ENCODE results near the gene FAM53C.

FAM53C gene

DNA sequence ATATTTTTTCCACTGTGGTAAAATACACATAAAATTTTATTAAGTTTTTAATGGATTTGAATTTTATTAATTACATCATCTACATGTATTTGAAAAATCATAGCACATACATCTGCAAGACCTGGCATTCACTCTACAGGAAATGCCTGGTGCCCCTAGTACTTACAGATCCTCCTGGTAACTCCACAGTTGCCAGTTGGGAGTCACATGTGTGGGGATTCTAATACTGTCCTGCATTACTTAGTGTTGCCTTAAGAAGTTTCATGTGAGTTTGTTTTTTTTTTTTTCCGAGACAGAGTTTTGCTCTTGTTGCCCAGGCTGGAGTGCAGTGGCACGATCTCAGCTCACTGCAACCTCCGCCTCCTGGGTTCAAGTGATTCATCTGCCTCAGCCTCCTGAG lies 32.5 kb downstream of the FAM53C start:
- POLR2A ChIA-PET = interaction anchor here (1.8 kb wide), 1 partner anchor 33 kb away, joined by 7 read pairs; the partner anchor contains the start of gene FAM53C
- no peak overlapping the region for H3K27ac ChIP-seq (ENCODE audit: extremely low read depth, low read depth, low read length)
- CTCF ChIA-PET = interaction anchor here (0.6 to 7.6 kb wide), 5 partner anchors 17 to 161 kb away, joined by 3 to 94 read pairs (median 3); partner anchors contain the start of genes CDC25C and KDM3B

DNA sequence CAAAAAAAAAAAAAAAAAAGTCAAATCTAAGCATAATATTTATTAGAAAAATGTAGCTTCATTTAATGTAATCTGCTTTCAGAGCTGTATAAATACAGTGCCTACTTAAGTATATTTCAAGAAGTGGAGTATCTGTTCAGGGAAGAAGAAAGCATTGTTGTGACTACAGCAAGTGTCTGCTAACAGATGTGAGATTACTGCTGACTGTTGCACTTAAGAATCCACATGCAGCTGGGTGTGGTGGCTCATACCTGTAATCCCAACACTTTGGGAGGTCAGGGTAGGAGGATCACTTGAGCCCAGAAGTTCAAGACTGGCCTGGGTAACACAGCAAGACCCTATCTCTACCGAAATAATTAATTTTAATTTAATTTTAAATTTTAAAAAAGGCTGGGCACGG lies 33.4 kb downstream of the FAM53C start:
- no peaks in the 10 kb centered on the region for H3K9me3 ChIP-seq (ENCODE audit: control insufficient read depth, insufficient read depth, low read depth, low read length)
- no peak overlapping the region for H3K27ac ChIP-seq (ENCODE audit: extremely low read depth, low read depth, low read length)
- H3K4me1 ChIP-seq (ENCODE audit: control insufficient read depth, insufficient read depth, low read length) = peaks cover 19% of the 10 kb centered on the region
- H3K4me3 ChIP-seq (ENCODE audit: low read depth, low read length) = no peak overlapping the region
- CTCF ChIA-PET = interaction anchor here (0.6 to 7.6 kb wide), 4 partner anchors 18 to 149 kb away, joined by 3 to 94 read pairs (median 6); partner anchors contain the start of gene KDM3B
- H3K36me3 ChIP-seq (ENCODE audit: control insufficient read depth in 2 of 2, insufficient read depth in 1 of 2, low read length in 2 of 2) = peaks cover 8 to 22% of the 10 kb centered on the region in 2 experiments
- POLR2A ChIA-PET = interaction anchor here (0.6 to 2.1 kb wide), 2 partner anchors 167 to 192 kb away, joined by 5 to 6 read pairs; partner anchors contain the start of gene KIF20A
- TF ChIP-seq WT1 (tag by site-specific recombination; IDR thresholded peaks at IDR 0.05) (no peak), ZNF548 (tag by site-specific recombination; IDR thresholded peaks at IDR 0.05) (no peak), ZNF16 (tag by site-specific recombination; IDR thresholded peaks at IDR 0.05; ENCODE audit: low read depth) (no peak), ZNF48 (tag by site-specific recombination; IDR thresholded peaks at IDR 0.05) (no peak), ZSCAN23 (tag by site-specific recombination; IDR thresholded peaks at IDR 0.05) (no peak), SCRT2 (tag by site-specific recombination; IDR thresholded peaks at IDR 0.05) (no peak), ZNF473 (tag by site-specific recombination; IDR thresholded peaks at IDR 0.05) (no peak), KLF8 (tag by site-specific recombination; IDR thresholded peaks at IDR 0.05) (no peak), ZNF221 (tag by site-specific recombination; IDR thresholded peaks at IDR 0.05; ENCODE audit: borderline replicate concordance) (no peak)
- TF ChIP-seq, protein P1, sequence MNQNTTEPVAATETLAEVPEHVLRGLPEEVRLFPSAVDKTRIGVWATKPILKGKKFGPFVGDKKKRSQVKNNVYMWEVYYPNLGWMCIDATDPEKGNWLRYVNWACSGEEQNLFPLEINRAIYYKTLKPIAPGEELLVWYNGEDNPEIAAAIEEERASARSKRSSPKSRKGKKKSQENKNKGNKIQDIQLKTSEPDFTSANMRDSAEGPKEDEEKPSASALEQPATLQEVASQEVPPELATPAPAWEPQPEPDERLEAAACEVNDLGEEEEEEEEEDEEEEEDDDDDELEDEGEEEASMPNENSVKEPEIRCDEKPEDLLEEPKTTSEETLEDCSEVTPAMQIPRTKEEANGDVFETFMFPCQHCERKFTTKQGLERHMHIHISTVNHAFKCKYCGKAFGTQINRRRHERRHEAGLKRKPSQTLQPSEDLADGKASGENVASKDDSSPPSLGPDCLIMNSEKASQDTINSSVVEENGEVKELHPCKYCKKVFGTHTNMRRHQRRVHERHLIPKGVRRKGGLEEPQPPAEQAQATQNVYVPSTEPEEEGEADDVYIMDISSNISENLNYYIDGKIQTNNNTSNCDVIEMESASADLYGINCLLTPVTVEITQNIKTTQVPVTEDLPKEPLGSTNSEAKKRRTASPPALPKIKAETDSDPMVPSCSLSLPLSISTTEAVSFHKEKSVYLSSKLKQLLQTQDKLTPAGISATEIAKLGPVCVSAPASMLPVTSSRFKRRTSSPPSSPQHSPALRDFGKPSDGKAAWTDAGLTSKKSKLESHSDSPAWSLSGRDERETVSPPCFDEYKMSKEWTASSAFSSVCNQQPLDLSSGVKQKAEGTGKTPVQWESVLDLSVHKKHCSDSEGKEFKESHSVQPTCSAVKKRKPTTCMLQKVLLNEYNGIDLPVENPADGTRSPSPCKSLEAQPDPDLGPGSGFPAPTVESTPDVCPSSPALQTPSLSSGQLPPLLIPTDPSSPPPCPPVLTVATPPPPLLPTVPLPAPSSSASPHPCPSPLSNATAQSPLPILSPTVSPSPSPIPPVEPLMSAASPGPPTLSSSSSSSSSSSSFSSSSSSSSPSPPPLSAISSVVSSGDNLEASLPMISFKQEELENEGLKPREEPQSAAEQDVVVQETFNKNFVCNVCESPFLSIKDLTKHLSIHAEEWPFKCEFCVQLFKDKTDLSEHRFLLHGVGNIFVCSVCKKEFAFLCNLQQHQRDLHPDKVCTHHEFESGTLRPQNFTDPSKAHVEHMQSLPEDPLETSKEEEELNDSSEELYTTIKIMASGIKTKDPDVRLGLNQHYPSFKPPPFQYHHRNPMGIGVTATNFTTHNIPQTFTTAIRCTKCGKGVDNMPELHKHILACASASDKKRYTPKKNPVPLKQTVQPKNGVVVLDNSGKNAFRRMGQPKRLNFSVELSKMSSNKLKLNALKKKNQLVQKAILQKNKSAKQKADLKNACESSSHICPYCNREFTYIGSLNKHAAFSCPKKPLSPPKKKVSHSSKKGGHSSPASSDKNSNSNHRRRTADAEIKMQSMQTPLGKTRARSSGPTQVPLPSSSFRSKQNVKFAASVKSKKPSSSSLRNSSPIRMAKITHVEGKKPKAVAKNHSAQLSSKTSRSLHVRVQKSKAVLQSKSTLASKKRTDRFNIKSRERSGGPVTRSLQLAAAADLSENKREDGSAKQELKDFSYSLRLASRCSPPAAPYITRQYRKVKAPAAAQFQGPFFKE (tag by site-specific recombination; IDR thresholded peaks at IDR 0.05; ENCODE audit: borderline replicate concordance) = no peak
- TF ChIP-seq, protein P2, sequence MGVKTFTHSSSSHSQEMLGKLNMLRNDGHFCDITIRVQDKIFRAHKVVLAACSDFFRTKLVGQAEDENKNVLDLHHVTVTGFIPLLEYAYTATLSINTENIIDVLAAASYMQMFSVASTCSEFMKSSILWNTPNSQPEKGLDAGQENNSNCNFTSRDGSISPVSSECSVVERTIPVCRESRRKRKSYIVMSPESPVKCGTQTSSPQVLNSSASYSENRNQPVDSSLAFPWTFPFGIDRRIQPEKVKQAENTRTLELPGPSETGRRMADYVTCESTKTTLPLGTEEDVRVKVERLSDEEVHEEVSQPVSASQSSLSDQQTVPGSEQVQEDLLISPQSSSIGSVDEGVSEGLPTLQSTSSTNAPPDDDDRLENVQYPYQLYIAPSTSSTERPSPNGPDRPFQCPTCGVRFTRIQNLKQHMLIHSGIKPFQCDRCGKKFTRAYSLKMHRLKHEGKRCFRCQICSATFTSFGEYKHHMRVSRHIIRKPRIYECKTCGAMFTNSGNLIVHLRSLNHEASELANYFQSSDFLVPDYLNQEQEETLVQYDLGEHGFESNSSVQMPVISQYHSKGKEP (tag by site-specific recombination; IDR thresholded peaks at IDR 0.05) = no peak
- TF ChIP-seq, protein P3, sequence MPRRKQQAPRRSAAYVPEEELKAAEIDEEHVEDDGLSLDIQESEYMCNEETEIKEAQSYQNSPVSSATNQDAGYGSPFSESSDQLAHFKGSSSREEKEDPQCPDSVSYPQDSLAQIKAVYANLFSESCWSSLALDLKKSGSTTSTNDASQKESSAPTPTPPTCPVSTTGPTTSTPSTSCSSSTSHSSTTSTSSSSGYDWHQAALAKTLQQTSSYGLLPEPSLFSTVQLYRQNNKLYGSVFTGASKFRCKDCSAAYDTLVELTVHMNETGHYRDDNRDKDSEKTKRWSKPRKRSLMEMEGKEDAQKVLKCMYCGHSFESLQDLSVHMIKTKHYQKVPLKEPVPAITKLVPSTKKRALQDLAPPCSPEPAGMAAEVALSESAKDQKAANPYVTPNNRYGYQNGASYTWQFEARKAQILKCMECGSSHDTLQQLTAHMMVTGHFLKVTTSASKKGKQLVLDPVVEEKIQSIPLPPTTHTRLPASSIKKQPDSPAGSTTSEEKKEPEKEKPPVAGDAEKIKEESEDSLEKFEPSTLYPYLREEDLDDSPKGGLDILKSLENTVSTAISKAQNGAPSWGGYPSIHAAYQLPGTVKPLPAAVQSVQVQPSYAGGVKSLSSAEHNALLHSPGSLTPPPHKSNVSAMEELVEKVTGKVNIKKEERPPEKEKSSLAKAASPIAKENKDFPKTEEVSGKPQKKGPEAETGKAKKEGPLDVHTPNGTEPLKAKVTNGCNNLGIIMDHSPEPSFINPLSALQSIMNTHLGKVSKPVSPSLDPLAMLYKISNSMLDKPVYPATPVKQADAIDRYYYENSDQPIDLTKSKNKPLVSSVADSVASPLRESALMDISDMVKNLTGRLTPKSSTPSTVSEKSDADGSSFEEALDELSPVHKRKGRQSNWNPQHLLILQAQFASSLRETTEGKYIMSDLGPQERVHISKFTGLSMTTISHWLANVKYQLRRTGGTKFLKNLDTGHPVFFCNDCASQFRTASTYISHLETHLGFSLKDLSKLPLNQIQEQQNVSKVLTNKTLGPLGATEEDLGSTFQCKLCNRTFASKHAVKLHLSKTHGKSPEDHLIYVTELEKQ (tag by site-specific recombination; IDR thresholded peaks at IDR 0.05; ENCODE audit: borderline replicate concordance) = no peak
- TF ChIP-seq, protein P4, sequence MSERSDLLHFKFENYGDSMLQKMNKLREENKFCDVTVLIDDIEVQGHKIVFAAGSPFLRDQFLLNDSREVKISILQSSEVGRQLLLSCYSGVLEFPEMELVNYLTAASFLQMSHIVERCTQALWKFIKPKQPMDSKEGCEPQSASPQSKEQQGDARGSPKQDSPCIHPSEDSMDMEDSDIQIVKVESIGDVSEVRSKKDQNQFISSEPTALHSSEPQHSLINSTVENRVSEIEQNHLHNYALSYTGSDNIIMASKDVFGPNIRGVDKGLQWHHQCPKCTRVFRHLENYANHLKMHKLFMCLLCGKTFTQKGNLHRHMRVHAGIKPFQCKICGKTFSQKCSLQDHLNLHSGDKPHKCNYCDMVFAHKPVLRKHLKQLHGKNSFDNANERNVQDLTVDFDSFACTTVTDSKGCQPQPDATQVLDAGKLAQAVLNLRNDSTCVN (tag by site-specific recombination; optimal IDR thresholded peaks at IDR 0.05) = no peak

More for the DNA sequence above, 32.5 kb downstream of the FAM53C start:
- no peaks in the 10 kb centered on the region for H3K9me3 ChIP-seq (ENCODE audit: control insufficient read depth, insufficient read depth, low read depth, low read length)
- H3K36me3 ChIP-seq (ENCODE audit: control insufficient read depth in 2 of 2, insufficient read depth in 1 of 2, low read length in 2 of 2) = peaks cover 8 to 17% of the 10 kb centered on the region in 2 experiments
- no peak overlapping the region for H3K4me3 ChIP-seq (ENCODE audit: low read depth, low read length)
- TF ChIP-seq ZNF501 (tag by site-specific recombination; IDR thresholded peaks at IDR 0.05) (no peak), ZNF423 (tag by site-specific recombination; IDR thresholded peaks at IDR 0.05) (no peak), ZNF600 (tag by site-specific recombination; IDR thresholded peaks at IDR 0.05) (peak; percentile 18; the same call in 1 of the 2 replicates)
- TF ChIP-seq, protein P5, sequence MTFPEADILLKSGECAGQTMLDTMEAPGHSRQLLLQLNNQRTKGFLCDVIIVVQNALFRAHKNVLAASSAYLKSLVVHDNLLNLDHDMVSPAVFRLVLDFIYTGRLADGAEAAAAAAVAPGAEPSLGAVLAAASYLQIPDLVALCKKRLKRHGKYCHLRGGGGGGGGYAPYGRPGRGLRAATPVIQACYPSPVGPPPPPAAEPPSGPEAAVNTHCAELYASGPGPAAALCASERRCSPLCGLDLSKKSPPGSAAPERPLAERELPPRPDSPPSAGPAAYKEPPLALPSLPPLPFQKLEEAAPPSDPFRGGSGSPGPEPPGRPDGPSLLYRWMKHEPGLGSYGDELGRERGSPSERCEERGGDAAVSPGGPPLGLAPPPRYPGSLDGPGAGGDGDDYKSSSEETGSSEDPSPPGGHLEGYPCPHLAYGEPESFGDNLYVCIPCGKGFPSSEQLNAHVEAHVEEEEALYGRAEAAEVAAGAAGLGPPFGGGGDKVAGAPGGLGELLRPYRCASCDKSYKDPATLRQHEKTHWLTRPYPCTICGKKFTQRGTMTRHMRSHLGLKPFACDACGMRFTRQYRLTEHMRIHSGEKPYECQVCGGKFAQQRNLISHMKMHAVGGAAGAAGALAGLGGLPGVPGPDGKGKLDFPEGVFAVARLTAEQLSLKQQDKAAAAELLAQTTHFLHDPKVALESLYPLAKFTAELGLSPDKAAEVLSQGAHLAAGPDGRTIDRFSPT (tag by site-specific recombination; IDR thresholded peaks at IDR 0.05) = 0 out of 2 replicates have a peak, but pooled peaks have one; percentile 28
- TF ChIP-seq, protein P6, sequence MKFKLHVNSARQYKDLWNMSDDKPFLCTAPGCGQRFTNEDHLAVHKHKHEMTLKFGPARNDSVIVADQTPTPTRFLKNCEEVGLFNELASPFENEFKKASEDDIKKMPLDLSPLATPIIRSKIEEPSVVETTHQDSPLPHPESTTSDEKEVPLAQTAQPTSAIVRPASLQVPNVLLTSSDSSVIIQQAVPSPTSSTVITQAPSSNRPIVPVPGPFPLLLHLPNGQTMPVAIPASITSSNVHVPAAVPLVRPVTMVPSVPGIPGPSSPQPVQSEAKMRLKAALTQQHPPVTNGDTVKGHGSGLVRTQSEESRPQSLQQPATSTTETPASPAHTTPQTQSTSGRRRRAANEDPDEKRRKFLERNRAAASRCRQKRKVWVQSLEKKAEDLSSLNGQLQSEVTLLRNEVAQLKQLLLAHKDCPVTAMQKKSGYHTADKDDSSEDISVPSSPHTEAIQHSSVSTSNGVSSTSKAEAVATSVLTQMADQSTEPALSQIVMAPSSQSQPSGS (tag by site-specific recombination; IDR thresholded peaks at IDR 0.05; ENCODE audit: low read depth) = peak; percentile 33; the same call in 1 of the 2 replicates
- peaks cover 19% of the 10 kb centered on the region for H3K4me1 ChIP-seq (ENCODE audit: control insufficient read depth, insufficient read depth, low read length)
